ENCODE results near the gene AFAP1L1.
A peak's percentile ranks its signal among the peaks of the same experiment; 100 is the strongest.
"Not testable (repeated sequence)": the region's sequence is repeated elsewhere in the genome, so short reads cannot be mapped to it uniquely, and the experiment has no call there.

The AFAP1L1 gene

GRCh38 chr5:149262315-149262714, 9.3 kb upstream of the AFAP1L1 start:
- no peak for DNase-seq

GRCh38 chr5:149264439-149265067, 7.1 kb upstream of the AFAP1L1 start:
- peak; percentile 54 to 84 (median 74) for DNase-seq

- no peak for DNase-seq
Measured at GRCh38 chr5:149265068-149265465, 6.6 kb upstream of the AFAP1L1 start.

DNA sequence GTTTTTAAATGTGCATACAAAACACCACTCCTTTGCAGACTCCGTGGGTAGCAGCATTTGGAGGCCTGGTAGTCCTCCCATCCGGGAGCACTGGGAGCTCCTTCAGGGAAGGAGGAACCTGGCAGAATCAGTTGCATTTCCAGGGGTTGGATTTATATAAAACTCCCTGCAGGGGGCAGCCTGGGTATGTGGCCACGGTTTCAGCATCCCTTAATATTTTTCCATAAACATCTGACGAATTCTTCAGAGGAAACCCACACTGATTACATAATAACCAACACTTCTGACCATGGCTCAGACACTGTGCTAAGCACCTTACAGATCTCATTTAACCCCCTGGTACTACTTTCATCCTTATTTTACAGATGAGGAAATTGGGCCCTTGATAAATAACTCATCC, 6.1 kb upstream of the AFAP1L1 start:
- DNase-seq, result no peak

GRCh38 chr5:149267241-149267973, 4.3 kb upstream of the AFAP1L1 start:
- no peak for DNase-seq

GRCh38 chr5:149268928-149269557, 2.6 kb upstream of the AFAP1L1 start:
- DNase-seq, result peak in 2 of 3 experiments; percentile 51 to 72

DNA sequence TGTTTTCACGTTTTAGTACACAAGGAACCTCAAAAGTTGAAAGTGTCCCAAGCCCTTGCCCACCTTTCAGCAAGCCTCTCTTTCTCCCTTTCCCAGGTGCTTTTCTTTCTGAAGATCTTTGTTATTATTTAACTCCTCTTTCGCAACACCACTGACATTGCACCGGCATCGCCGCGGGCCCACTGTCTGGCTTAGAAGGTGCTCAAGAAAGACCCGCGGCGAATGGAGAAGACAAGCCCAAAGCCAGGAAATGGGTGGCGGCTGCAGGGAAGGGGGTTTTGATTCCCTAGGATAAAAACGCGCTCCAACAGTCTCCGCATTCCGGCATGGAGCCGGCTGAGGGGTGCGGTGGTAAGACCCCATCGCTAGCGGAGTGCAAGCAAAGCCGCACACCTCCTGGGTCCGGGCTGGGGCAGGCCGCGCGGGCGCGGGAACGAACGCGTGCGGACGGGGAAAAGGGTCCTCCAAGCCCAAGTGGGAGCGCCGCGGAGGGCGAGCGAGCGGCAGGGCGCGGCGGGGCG, 404 bp upstream of the AFAP1L1 start:
- no peak for DNase-seq

DNA sequence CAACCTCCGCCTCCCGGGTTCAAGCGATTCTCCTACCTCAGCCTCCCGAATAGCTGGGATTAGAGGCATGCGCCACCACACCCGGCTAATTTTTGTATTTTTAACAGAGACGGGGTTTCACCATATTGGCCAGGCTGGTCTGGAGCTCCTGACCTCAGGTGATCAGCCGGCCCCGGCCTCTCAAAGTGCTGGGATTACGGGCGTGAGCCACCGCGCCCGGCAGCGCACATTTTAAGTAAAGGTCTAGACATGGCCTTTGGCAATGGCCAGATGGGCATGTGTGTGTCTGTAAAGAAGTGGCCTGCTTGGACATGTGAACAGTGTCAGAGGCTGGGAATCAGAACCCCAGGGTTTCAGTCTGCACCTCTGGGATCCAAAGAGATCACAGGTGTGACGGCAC, 1.1 kb downstream of the AFAP1L1 start:
- not testable (repeated sequence) for DNase-seq

DNA sequence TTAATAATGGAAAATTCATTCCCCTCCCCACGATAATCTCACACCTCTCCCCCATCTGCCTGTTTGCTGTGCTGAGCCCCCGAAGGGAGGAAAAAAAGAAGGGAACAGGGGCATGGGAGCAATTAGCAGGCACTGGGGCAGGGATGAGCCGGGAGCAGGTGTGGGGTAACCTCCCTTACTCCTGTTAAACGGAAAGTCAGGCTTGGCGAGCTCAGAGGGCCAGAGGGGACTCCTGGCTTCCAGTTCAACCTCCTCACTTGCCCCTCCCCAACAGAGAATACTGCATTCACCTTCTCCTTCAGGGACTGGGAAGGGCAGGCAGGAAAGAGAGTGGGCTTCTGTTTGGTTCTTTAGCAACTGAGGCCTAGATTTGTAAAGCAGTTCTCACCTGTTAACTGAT, 1.6 kb downstream of the AFAP1L1 start:
- DNase-seq, result no peak

DNA sequence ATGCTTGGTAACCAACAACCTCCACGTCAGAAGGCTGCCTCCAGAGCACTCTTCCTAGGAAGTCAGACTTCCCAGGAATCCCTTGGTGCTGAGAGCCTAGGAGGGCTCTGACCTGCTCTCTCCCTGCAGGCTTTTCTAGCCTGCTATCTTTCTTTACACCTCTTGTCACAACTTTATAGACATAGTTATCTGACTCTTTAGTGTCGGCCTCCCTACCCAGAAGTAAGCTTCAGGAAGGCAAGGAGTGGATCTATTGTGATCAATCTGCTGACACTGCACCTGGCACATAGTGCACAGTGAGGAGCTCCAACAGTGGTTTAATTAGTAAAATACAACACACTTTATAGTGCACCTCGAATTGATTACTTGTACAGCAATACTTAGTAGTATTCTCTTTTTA, 2.3 kb downstream of the AFAP1L1 start:
- DNase-seq, result no peak

- DNase-seq, result no peak
Measured at GRCh38 chr5:149274939-149275338, 3.3 kb downstream of the AFAP1L1 start.

DNA sequence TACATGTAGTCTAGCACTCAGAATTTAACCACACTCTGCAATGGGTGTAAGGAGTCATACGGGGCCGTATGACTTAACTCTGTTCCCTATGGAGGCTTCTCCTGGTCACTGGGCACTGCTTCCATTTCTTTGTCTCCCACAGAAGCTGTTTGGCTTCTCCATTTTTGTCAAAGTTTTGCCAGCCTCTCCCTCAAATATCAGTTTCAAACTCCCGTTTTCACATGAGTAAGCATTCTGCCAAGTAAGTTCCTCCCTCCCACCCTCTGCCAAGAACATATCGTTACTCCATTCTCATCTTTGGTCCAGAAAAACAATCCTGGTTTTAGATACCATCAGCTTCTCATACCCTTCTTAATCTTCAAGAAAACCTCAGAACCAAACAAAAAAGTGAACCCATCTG, 6.1 kb downstream of the AFAP1L1 start:
- DNase-seq, result no peak

DNA sequence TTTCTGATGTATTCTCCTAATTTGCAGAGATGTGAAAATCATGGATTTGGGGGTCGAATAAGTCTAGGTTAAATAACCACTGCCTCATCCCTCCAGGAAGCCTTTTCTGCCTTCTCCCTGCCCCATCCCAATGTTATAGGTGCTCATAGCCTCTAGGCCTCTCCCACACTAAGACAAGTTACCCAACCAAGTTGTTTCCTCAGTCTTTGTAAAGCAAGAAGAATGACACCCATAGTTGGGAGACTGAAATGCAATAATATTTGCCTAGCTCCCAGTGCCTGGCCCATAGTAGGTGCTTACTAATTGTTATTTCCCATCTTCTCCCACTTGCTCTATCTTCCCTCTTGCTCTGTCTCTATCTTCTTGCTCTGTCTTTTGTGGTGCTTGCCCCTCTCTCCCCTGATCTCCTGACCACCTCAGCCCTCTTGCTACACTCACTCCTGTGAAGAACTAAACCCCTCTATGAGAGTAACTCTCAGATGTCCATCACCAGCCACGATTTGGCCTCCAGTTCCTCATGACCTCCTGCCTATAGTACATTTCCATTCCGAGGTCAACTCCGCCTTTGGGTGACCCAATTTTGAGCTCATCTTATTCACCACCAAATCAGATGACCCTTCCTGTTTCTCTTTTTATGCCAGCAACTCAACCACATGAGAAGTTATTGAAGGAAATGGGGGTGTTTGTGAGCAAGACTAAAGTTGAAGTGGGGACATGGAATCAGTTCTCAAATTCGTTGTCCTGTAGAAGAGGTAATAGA, 7.0 kb downstream of the AFAP1L1 start:
- no peak for DNase-seq

GRCh38 chr5:149279661-149280060, 8.0 kb downstream of the AFAP1L1 start:
- DNase-seq, result no peak

DNA sequence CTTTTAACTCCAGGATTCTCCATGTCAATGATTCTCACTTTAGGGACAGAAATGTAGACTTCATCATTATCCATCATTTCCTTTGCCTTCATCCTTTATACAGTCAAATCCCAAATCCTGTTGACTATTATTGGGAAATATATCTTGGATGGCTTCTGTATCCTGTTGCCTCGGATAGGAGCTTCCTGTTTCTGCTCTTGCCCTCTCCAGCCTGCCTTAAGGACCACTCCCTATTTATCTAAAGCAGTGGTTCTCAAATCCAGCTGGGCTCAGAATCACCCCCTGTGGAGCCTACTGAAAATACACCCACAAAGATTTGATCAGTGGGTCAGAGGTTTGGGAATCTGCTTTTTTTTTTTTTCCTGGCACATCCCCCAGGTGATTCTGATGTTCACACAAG, 8.5 kb downstream of the AFAP1L1 start:
- peak in 2 of 3 experiments; percentile 17 to 62 for DNase-seq

DNA sequence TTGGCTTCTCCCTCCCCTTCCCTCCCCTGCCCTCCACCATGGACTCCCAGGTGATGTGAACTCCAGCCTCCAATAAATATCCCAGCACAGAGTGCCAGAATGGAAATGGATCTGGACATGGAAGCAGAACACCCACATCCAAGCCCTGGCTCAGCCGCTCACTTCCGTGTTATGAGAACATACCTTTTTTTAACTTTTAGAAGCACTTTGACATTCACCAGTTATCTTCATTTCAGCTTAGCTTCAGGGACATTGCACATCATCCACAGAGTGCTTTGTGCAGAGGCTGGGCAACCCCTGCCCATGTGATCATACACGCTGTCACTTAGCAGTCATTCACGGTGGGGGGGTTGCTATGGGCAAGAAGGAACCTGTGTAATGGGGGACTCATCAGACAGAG, 9.1 kb downstream of the AFAP1L1 start:
- peak in 2 of 3 experiments; percentile 11 to 27 for DNase-seq

- no peak for DNase-seq
Measured at GRCh38 chr5:149282027-149282965, 10.6 kb downstream of the AFAP1L1 start.

- peak in 1 of 3 experiments; percentile 9 for DNase-seq
Measured at GRCh38 chr5:149282966-149283332, 11.3 kb downstream of the AFAP1L1 start.

DNA sequence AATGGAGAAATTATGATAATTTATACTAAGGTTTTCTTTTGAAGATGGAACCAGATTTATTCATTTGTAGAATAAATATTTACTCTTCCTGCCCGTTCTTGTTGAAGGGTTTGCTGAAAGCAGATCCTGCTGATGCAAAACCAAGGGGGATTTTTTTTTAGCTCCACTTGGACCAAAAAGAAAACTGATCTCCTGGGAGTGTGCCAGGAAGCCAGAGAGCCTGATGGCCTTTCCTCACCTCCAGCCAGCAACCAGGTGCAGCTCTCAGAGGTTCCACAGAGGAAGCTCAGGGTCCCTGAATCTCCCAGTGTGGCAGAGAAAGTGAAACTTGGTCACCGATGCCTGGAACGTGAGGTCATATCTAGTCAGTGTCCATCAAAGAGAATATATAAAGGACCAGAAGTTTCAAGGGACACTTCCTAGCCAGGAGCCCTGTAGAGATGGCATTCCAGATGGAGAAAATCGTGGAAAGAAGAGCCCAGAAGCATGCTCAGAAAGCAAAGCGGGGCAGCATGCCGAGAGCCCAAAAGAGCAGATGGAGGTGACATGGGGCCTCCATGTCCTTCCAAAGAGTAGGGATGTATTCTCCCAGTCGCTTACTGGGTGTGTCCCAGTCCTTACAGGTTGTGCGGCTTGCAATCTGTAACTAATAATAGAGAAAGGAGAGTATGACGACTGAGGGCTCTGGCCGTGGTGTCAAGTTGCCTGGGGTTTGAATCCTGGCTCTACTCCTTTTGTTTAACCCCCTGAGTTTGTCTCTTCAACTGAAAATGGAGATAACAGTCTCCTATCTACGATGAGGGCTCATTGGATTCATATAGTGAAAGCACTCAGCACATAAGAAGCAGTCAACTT, 12.2 kb downstream of the AFAP1L1 start:
- peak; percentile 5 to 88 (median 54) for DNase-seq

DNA sequence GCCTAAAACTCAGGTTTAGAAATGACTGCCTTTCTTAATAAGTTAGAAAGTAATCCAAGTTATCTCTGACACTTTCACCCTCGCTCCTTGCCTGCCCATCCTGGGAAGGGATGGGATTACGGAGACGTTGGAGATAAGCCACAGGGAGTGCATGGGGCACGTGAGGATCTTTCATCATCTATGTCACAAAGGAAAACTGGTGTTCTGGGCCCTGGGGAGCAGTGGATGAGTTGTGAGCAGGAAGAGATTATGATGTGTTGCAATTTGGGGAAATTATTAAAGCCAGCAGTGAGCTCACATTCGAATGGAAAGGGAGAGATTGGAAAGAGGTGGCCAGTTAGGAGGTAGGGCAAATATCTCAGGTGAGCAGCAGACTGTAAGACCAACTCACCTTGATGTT, 12.8 kb downstream of the AFAP1L1 start:
- DNase-seq, result peak in 1 of 3 experiments; percentile 50

DNA sequence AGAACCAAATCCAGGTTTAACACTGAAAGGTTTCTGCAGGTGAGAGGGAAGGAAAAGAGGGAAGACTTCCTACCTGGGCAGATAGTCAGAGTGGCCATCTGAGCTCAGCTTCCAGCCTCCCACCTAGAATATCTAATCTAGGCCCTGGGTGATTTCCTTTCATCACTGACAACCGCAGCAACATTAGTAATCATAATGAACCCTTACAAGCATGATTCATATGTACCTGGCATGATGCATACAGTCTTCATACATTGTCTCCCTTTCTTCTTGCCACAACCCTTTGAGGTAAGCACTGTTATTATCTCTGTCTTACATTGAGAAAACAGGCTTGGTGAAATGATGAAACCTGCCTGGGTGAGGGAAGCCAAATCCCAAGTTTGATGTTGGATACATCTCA, 13.5 kb downstream of the AFAP1L1 start:
- DNase-seq, result no peak
